Ovary (tissue), 9 donors: ENCODE results near the gene NOD1. TPM values are rescaled to one million over a fixed set of nuclear protein-coding genes. Genes with fewer than 3 reads are reported as not detected.

Experiments used
- DNase-seq, 5 donors: peaks; one replicate each; pipeline ENCODE4 v3.0.0-alpha.2; 2019 to 2020
- H3K27ac ChIP-seq, 2 donors: fragments of 200-600 bp; one replicate each; pipeline versions ENCODE4 v1.5.1 to v1.8.0; 2019 to 2022
- H3K27me3 ChIP-seq: fragments of 200-600 bp; one replicate; pipeline ENCODE4 v1.8.0; 2022
- H3K36me3 ChIP-seq: fragments of 200-600 bp; sonication (generic); one replicate; pipeline ENCODE4 v1.5.1; 2019
- H3K4me1 ChIP-seq: one replicate; pipeline ENCODE4 v1.8.1; 2013; ENCODE audit warnings: mild to moderate bottlenecking, moderate library complexity; ENCODE audit not compliant: insufficient read depth
- H3K4me3 ChIP-seq: fragments of 200-600 bp; sonication (generic); one replicate; pipeline ENCODE4 v1.5.1; 2017
- H3K9me3 ChIP-seq, 2 donors: fragments of 200-600 bp in 1 of 2; sonication (generic) in 1 of 2; one replicate each; pipeline versions ENCODE4 v1.5.1 to v1.8.1; 2013 to 2019; ENCODE audit warnings: mild to moderate bottlenecking in 1 of 2, moderate library complexity in 1 of 2
- EP300 ChIP-seq: sonication (generic); formaldehyde crosslinking; IDR thresholded peaks from one replicate; pipeline ENCODE4 v1.6.1; 2017; ENCODE audit warnings: antibody characterized with exemption
- POLR2A ChIP-seq: fragments of 450-650 bp; IDR thresholded peaks from one replicate; pipeline ENCODE4 v1.6.1; 2017; ENCODE audit warnings: antibody characterized with exemption, mild to moderate bottlenecking, moderate library complexity
- WGBS, 3 donors: extraction: QIAGEN DNeasy Blood & Tissue Kit in 1 of 3; methylation state at CpG; one replicate each; pipeline versions ENCODE4 v1.1.5 to v1.1.7; 2013 to 2017; 5-methylcytosine and 5-hydroxymethylcytosine counted together
- intact Hi-C, 4 donors: fragments of 100-400 bp; cut with DNase I; formaldehyde crosslinking; loops; one replicate each; pipeline versions ENCODE4 v1.11.0 to v1.15.1; 2022 to 2023
- polyA plus RNA-seq, 2 donors: library from polyadenylated mRNA; stranded (reverse); fragments of 200-250 nt in 1 of 2; fragments of 350-450 nt in 1 of 2; fragmentation: Illumina TruSeq in 1 of 2; extraction: RNeasy Lipid Tissue Mini Kit (QIAGEN cat#74804) in 1 of 2; gene quantifications; one replicate each; pipeline ENCODE4 v1.2.3, GENCODE V29; 2013 to 2014
- total RNA-seq, 7 donors: library from RNA; depleted of rRNA in 2 of 7; stranded (reverse); fragments of >200 nt in 2 of 7; fragmentation: NEBNext Ultra II Directional in 3 of 7; extraction: Animal tissue kit (Norgen Biotek cat#: 25700) in 3 of 7; gene quantifications; one replicate each; pipeline versions ENCODE4 v1.1.0 to v1.2.4, GENCODE V29; 2016 to 2023
- TF ChIP-seq, protein P1 (sequence below), 3 donors: fragments of 450-650 bp in 2 of 3; fragments of 200-600 bp in 1 of 3; IDR thresholded peaks; one replicate each; pipeline versions ENCODE4 v1.5.1 to v1.8.0; 2016 to 2022; ENCODE audit warnings: antibody characterized with exemption in 3 of 3, mild to moderate bottlenecking in 1 of 3
- donor health status: DM: no; HTN: no; CAD: no; lungs with moderate emphysema.
- donor health status: DM: no; HTN: no; CAD: no.
- donor health status: Bipolar disorder and iron deficiency.
- donor health status: DM: yes; HTN: yes; CAD: no.
- donor health status: DM: no; HTN: no; CAD: no.
- donor health status: DM: yes; HTN: yes; CAD: no.

Gene NOD1
- total and polyA plus RNA-seq, 9 donors: 15.2 to 33.5 (median 20.5) TPM

DNA sequence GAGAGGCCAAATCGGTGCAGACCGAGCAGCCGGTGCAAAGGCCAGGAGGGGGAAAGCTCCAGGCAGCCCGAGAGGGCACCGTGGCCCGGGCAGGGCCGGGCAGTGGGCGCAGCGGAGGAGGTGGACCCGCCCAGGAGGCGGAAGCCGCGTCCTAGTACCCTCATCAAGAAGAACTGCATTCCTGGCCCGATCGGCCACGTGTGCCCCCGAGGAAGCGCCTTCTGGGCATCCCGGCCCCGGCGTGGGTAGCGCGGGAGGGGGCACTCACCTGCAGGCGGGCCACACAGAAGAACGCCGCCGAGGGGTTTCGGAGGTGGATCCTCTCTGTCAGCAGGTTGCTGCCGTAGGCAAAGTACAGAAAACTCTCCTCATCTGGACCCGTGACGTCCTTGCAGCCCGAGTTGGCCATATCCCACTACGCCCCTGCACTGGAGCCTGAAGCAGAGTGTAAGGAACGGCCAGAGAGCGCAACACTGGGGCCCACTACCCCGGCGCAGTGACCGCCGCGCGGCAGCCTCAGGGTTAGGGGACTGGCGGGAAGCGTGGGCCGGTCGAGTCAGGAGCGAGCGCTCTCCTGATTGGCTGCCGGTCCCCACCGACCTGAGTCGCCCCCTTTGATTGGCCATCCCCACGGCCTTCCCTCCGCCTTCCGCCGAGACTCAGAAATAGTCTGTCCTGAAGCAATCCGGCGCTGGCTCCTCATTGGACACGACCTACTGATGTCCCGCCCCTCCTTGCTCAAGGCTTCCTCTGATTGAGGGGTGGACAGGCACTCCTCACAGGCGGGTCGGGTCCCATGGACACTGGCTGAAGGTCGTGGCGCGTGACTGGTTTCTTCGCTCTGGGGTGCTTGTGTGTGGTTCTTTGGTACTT is 26.0 kb upstream of the NOD1 start, which contains the start of gene GGCT:
Gene GGCT (minus strand): TSS at position 529 of the 873 bp plus-strand sequence. CDS start 120 bp downstream, at position 409.
- H3K27ac ChIP-seq: peak within 1 kb of the TSS; percentile 37 to 82
- TF ChIP-seq EP300 (no peak), POLR2A (peak; percentile 55)
- TF ChIP-seq, protein P1, sequence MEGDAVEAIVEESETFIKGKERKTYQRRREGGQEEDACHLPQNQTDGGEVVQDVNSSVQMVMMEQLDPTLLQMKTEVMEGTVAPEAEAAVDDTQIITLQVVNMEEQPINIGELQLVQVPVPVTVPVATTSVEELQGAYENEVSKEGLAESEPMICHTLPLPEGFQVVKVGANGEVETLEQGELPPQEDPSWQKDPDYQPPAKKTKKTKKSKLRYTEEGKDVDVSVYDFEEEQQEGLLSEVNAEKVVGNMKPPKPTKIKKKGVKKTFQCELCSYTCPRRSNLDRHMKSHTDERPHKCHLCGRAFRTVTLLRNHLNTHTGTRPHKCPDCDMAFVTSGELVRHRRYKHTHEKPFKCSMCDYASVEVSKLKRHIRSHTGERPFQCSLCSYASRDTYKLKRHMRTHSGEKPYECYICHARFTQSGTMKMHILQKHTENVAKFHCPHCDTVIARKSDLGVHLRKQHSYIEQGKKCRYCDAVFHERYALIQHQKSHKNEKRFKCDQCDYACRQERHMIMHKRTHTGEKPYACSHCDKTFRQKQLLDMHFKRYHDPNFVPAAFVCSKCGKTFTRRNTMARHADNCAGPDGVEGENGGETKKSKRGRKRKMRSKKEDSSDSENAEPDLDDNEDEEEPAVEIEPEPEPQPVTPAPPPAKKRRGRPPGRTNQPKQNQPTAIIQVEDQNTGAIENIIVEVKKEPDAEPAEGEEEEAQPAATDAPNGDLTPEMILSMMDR (IDR thresholded peaks at IDR 0.05): peak in 1 of 3 donors; percentile 16
- H3K4me3 ChIP-seq: peak within 1 kb of the TSS; percentile 94
- DNase-seq: peak; percentile 98 to 99 (median 98)
- H3K9me3 ChIP-seq: no peaks in the 10 kb centered on the region
- intact Hi-C loops: no loop called here
- no peaks in the 10 kb centered on the region for H3K27me3 ChIP-seq
- 0% methylated on average over 59 to 64 of the region's 64 CpGs for WGBS, 3 donors
- H3K4me1 ChIP-seq: peaks cover 6% of the 10 kb centered on the region
- no peaks in the 10 kb centered on the region for H3K36me3 ChIP-seq

DNA sequence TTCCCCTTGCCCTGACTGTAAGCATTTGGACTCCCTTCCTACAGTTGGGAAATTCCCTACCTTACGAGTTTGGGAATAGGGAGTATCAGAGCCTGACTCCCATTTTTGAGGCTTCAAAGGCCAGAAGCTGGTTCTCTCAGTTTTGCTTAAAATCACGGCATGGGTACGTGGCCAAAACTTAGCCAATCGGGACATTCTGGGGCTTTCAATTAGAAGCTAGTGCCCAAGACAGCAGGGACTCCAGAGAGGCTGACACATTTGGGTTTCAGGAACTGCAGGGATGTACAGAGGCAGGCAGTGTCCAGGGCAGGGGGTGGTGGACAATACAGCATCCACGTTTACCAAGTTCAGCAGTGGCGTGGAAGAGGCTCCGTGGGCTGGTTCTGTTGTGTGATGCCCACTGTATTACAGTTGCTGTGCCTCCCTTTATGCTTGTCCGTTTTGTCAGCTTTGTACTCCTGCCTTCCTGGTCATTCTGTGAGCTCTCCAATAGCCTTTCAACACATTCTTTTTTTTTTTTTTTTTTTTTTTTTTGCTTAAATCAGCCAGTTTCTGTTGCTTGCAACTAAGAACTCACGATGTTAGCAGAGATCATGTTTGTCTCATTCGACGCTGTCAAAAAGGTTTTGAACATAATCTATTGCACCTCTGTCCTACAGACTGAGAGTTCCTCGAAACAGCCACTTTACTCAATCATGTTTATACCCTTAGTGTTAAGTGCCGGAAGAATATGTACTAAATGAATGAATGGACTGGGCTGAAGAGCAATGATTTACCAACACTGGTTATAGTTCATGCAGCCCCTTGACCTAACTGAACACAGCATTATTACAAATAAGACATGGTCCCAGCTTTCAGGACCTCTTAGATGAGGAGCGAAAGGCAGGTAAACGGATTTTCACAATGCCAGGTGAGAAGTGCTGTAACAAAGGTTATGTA is 25.0 kb upstream of the NOD1 start:
- TF ChIP-seq, protein P1 (IDR thresholded peaks at IDR 0.05): no peak
- TF ChIP-seq POLR2A (no peak), EP300 (no peak)
- intact Hi-C loops: no loop called here
- H3K9me3 ChIP-seq: no peaks in the 10 kb centered on the region
- peaks cover 6% of the 10 kb centered on the region for H3K4me1 ChIP-seq
- no peaks in the 10 kb centered on the region for H3K27me3 ChIP-seq
- no peak for DNase-seq
- 46 to 48% (median 48%) methylated on average over 15 of the region's 15 CpGs for WGBS, 3 donors
- no peaks in the 10 kb centered on the region for H3K36me3 ChIP-seq
- H3K27ac ChIP-seq: no peak overlapping the region
- H3K4me3 ChIP-seq: peak overlapping the region; percentile 94

DNA sequence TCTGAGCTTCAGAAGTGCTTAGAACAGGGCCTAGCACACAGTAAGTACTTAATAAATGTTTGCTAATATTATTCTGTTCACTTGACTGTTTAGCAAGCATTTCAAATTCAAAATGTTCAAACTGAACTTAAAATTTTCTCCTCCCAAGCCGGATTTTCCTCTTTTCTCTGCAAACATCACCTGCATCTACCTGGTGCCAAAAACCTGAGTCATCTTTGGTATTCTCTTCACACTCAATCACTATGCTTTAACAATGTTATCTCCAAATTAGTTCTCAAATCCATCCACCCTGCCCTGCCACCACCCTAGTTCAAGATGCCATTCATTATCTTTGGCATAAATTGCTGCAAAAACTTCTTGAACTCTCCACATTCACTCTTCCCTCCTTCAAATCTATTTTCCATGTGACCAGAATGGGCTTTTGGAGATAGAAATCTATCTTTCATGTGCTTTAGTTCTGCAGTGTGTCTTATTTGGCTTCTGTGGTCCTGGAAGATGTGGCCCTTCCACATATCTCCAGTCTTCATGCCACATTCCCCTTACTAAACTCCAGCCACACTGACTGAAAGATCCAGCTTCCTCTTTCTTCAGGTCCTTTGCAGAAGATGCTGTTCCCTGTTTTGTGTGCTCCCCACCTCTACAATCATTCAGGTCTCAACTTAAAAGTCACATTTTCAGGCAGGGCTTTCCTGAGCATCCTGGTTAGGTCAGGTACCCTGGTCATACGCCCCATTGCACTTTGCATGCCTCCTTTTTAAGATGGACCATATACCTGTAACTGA is 24.1 kb upstream of the NOD1 start:
- intact Hi-C loops: no loop called here
- TF ChIP-seq, protein P1 (IDR thresholded peaks at IDR 0.05): no peak
- no peak for TF ChIP-seq EP300
- TF ChIP-seq POLR2A: no peak
- Histone ChIP-seq H3K36me3 (no peaks in the 10 kb centered on the region), H3K27me3 (no peaks in the 10 kb centered on the region), H3K4me1 (peaks cover 6% of the 10 kb centered on the region), H3K9me3 (no peaks in the 10 kb centered on the region), H3K4me3 (no peak overlapping the region), H3K27ac (no peak overlapping the region)
- 93 to 97% (median 94%) methylated on average over 2 of the region's 2 CpGs for WGBS, 3 donors
- no peak for DNase-seq

DNA sequence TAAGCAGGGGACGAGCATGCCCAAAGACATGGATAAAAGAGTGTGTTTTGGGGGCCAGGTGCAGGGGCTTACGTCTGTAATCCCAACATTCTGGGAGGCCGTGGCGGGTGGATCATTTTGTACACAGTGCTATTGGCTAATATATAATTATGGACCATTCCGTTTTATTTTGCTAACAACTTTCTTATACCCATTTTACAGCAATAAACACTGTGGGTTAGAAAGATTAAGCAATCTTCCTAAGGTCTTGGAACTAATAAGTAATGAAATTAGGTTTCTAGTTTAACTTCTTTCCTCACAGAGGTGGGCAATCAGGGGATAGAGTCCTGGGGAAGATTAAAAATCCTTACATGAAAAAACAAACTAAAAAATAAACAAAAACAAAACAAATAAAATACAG is 22.7 kb upstream of the NOD1 start:
- intact Hi-C loops: no loop called here
- H3K27ac ChIP-seq: no peak overlapping the region

More for the DNA sequence above, 22.7 kb upstream of the NOD1 start:
- 95 to 98% (median 96%) methylated on average over 5 of the region's 5 CpGs for WGBS, 3 donors
- H3K27me3 ChIP-seq: no peaks in the 10 kb centered on the region
- peaks cover 6% of the 10 kb centered on the region for H3K4me1 ChIP-seq
- TF ChIP-seq POLR2A: no peak
- TF ChIP-seq EP300: no peak
- TF ChIP-seq, protein P1 (IDR thresholded peaks at IDR 0.05): no peak
- no peak overlapping the region for H3K4me3 ChIP-seq
- DNase-seq: no peak
- H3K9me3 ChIP-seq: no peaks in the 10 kb centered on the region
- H3K36me3 ChIP-seq: no peaks in the 10 kb centered on the region
